GM13977 (cell line): Measurements from ENCODE around the gene CABLES1.

Source experiments
- DNase-seq: peaks from one replicate; pipeline ENCODE4 v3.0.0; 2012; ENCODE audit warnings: low spot score
- CTCF ChIP-seq: IDR thresholded peaks from 2 replicates; pipeline ENCODE4 v1.5.1; 2012; ENCODE audit warnings: mild to moderate bottlenecking, control low read depth; ENCODE audit not compliant: insufficient read depth; ENCODE audit errors: extremely low read depth, missing control alignments
- in situ Hi-C: fragments of 300-500 bp; cut with MboI; formaldehyde crosslinking; loops from one replicate; pipeline ENCODE4 v1.12.0; 2022; ENCODE audit warnings: low sequenced_read_pairs, low pct_unique_long_range_greater_than_20kb, mixed read lengths, inconsistent platforms; ENCODE audit not compliant: unreplicated experiment

CABLES1 gene

GRCh38 chr18:23300231-23300805 lies 165.0 kb downstream of the CABLES1 start:
- DNase-seq, result no peak
- in situ Hi-C loops, result no loop called here
- no peak for TF ChIP-seq CTCF

GRCh38 chr18:23301972-23302371 lies 166.7 kb downstream of the CABLES1 start:
- TF ChIP-seq CTCF, result no peak
- in situ Hi-C loops, result no loop called here
- DNase-seq, result no peak

- TF ChIP-seq CTCF, result no peak
- DNase-seq, result no peak
- in situ Hi-C loops, result no loop called here
Measured at GRCh38 chr18:23302511-23302850, 167.2 kb downstream of the CABLES1 start.

GRCh38 chr18:23302851-23303527 lies 167.7 kb downstream of the CABLES1 start:
- no peak for DNase-seq
- in situ Hi-C loops, result no loop called here
- no peak for TF ChIP-seq CTCF

DNA sequence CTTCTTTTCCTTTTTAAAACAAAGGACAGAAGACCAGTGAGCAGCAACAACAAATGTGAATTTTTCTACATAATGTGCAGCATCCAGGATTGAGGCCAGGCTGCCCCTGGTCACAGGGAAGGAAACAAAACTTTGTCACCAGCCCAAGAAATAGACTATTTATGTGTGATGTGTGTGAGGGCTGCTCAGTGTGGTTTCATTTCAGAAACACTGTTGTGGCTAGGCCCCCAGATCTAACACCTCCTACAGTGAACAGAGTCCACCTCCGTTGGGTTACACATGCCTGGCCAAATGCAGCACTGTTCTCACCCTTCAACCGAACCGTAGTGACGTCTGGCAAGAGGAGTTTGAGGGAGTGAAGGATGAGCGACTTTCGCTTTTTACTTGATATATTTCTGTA lies 171.5 kb downstream of the CABLES1 start:
- no peak for TF ChIP-seq CTCF
- peak; percentile 70 for DNase-seq
- in situ Hi-C loops, result no loop called here

- in situ Hi-C loops, result no loop called here
- TF ChIP-seq CTCF, result no peak
- DNase-seq, result peak; percentile 43
Measured at GRCh38 chr18:23307567-23308295, 172.4 kb downstream of the CABLES1 start.
